Dedifferentiated amniotic fluid mesenchymal stem cell (primary cell): ENCODE measurements around the gene SAMD13.
"Not testable (repeated sequence)": the region's sequence is repeated elsewhere in the genome, so short reads cannot be mapped to it uniquely, and the experiment has no call there.

Experiments used
- DNase-seq: peaks from one replicate; pipeline ENCODE4 v3.0.0-alpha.2; 2016; ENCODE audit errors: extremely low spot score

The SAMD13 gene

DNA sequence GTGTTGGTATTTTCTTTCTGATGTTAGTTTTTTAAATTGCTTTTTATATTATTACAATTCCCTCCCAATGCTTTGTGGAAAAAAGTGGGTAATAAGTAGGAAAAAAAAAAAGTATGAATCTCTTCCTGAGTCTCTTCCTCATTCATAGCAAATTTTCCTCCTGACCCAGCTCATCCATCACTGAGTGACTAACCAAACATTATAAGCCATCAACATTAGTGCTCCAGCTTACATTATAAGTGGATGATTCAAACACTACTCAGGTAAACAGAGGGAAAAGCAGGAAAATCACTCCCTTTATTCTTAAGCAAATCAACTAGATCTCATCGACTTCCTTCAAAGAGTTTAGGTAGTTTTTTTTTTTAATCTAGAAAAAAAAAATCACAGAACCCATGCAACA, 15.4 kb upstream of the SAMD13 start:
- no peak for DNase-seq

DNA sequence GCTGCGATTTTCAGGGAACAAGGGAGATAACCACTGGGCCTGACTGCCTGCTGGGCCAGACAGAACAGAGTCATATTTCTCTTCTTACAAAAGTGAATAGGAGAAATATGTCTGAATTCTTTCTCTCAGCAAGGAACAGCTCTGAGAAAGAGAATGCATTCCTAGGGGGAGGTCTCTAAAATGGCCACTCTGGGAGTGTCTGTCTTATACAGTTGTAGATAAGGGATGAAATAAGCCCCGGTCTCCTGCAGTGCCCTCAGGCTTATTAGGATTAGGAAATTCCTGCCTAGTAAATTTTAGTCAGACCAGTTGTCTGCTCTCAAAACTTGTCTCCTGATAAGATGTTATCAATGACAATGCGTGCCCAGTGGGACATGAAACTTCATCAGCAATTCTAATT, 14.1 kb upstream of the SAMD13 start:
- DNase-seq, result not testable (repeated sequence)

DNA sequence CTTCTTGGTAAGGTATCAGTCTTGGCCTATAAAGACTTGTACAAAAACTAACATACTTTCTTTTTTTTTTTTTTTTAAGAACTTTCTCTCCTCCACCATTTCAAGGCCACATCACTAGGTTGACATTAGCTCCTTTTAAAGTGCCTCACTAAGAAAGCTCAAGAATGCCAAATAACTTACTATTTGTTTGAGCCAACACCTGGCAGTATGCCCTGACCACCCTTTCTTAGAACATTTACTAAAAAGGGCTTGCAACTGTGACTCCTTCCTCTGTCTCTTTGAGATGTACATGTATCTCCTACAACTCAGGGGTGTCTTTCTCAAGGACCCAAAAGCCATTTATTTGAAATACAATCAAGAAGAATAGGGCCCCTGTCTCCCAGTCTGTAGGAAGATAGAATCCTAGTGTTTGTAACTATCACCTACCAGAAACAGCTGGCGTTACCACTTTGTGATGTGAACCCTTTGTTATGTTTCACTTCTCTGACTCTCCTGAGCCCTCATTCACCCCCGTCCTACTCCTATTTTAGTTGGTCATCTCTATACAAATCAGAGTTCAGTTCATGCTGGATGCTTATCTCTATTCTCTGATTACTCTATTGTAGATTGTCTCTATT, 12.2 kb upstream of the SAMD13 start:
- DNase-seq, result no peak

DNA sequence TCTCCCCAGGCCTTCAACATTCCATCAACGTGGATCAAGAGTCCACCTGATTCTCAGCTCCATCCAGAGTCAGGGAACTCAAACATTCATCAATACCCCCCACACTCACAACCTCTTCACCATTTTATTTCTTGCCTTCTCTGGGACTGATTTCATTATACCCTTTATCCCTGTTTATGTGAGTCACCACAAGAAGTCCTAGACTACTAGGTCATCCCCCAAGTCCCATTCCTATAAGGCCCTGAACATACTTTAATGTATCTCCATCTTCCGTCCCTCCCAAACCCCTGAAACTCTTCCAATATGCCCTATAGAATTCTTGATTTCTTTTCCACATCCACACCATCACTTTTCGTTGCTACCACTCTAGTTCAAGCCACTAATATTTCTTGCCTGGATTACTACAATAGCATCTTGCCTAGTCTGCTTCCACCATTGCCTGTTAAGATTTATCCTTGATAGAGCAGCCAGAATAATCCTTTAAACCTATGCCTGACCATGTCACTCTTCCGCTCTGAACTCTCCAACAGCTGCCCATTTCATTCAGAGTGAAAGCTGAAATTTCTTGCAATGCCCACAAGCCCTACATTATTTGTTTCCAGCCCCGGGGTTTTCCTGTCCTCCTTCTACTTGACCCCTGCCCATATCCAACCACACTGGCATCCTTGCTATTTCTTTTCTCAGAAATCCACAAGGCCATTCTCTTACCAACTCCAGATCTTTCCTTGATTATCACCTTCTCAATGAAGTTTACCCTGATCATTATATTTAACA, 9.4 kb upstream of the SAMD13 start:
- DNase-seq, result no peak

DNA sequence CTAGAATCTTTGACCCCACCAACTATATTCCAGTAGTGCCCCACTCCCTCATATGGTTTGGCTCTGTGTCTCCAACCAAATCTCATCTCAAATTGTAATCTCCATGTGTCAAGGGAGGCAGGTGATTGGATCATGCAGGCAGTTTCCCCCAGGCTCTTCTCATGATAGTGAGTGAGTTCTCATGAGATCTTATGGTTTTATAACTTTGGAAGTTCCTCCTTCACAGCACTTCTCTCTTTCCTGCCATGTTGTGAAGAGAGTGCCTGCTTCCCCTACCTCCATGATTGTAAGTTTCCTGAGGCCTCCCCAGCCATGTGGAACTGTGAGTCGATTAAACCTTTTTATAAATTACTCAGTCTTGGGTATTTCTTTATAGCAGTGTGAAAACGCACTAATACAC, 7.7 kb upstream of the SAMD13 start:
- no peak for DNase-seq

DNA sequence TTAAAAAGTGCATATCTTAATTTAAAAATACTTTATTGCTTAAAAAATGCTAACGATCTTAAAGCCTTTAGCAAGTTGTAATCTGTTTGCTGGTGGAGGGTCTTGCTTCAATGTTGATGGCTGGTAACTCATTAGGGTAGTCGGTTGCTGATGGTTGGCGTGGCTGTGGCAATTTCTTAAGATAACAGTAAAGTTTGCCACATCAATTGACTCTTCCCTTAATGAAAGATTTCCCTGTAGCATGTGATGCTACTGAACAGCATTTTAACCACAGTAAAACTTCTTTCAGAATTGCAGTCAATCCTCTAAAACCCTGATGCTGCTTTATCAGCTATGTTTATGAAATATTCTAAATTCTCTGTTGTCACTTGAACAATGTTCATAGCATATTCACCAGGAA, 6.8 kb upstream of the SAMD13 start:
- DNase-seq, result no peak

DNA sequence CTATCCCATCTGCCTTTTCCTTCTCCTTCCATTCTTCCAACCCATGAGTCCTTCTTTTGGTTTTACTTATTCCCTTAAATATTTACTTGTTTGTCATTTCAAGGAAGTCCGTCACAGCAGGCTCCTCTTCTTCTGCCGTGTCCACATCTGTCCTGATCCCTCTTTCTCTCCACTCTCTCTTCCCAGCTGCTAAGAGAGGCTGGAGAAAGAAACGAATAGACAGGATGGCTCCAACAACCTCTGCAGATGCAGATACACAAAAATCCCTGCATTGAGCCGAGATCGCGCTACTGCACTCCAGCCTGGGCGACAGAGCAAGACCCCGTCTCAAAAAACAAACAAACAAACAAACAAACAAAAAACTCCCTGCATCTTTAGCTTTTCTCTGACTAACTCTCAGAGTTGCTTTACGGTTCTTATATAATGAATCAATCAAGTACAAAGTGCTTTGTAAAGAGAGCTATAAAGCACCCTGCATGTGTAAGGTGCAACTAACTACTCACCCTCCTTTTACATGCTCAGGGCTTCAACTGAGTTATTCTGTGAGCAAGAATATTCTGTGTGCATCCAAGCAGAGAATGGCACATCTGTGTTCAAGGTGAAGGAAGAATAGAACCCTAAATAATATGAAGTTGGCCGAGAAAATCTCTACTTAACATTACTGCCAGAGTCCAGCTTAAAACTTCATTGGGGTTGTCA, 3.8 kb upstream of the SAMD13 start:
- DNase-seq, result no peak

DNA sequence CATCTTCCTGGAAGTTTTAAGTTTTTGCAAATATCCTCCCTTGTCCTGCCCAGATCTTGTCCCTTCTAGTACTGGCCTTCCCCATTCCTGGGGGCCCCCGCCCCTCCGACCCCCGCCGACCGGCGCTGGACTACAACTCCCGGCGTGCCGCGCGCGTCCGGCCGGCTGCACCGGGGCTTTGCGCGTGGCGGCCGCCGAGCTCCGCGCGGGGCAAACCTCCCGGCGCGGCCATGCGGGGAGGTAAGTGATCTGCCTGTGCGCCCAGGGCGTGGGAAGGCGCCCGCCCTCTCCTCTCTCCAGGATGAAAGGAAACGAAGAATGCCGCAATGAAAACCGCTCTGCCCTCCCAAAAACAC, 3.2 kb upstream of the SAMD13 start:
- DNase-seq, result peak; percentile 34

DNA sequence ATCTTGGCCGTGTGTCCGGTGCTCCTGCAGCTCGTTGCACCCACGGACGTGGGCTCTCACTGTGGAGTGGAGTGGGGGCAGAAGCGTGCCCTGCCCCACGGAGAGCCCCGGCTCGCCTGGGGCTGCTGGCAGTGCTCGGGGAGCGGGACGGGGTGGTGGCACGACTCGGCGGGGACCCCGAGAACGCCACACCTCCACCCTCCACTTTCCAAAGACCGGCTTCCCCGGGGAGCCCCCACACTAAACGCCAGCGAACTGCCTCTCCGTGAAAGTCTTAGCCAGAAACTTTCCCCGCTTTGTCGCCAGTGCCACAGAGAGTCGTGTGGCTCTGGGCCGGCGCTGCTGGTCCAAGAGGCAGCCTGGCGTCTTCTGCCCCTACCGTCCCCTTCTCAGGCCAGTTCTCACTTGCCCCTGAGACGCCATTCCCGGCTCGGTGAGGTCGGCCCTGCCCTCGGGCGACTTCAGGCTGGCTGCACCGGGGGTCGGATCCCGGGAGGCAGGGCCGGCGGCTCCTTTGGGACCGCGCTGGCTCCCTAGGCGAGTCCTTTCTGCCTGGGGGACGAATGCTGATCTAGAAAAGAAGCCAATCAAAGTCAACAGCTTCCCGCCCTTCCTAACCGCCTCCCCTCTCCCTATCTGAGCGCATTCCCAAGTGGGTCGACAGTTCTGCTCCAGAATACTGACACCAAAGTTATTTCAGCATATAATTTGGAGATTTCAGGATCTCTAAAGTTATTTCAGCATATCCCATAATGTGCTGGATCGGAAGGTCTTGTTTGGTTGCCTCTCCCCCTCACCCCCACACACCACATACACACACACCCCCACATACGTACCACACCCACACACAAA, 2.6 kb upstream of the SAMD13 start:
- no peak for DNase-seq

DNA sequence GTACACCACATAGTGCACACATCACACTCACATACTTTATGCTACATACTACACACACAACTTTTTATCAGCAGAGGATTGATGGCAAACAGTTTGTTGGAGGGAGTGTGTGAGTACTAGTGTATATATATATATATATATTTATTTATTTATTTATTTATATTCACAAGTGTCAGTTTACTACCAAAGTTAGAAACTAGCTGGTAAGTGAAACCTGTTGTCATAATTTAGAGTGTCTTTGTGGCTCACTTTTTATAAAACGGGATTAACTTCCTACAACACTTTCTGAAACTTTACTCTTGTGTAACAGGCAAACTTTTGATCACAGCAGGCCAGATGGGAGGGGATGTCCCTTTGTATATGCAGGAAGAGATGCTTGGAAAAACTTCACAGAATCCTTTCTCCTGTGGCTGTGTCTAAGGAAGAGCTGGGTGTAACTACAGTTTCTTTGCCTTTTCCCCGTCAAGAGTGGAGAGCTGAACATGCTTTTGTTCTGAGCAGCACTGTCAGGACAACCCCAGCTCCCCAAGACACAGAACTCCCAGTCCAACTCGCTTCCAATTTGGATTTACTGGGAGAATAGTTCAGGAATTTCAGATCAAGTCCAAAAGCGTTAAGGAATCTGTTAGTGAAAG, 1.9 kb upstream of the SAMD13 start:
- no peak for DNase-seq

DNA sequence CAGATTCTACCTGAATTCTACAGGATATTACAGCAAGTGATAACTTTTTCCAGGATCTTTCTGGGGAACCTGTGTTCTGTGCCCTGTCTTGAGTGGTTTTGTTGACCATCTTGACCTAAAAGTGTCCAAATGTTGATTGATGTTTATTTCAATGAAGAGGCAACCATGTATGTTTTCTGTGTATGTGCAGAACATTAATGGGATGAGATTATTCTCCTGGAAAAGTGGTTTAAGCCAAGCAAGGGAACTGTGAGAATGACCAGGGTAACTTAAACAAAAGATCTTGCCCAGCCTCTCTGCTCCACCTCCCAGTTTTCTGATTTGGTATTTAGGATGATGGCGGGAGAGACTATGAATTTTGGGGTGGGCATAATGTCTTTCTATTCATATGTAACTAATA, 1.0 kb upstream of the SAMD13 start:
- no peak for DNase-seq

DNA sequence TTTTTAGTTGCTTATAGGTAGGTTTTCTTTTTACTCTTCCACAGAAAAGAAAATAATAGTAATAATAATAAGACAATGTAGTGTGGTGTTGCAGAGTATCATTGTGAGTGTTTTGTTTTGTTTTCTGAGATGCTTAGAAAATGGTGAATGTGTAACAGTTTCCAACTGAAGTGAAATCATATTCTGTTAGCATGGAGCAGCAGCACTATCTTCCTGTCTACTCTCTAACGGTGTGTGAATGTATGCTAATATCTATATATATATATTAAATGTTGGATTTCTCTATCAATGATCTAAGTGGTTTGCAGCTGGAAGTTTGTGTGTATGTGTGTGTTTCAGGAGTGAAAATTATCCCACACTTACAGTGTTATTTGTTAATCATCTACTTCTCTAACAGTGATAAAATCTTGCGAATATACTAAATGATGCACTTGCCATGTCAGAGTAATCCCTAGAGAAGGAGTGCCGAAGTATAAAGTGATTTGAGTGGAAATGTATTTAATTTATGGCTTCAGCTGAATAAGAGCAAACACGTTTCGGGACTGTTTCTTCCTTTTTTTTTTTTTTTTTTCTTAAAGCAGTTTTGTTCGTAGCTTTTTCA, 377 bp downstream of the SAMD13 start:
- DNase-seq, result no peak

DNA sequence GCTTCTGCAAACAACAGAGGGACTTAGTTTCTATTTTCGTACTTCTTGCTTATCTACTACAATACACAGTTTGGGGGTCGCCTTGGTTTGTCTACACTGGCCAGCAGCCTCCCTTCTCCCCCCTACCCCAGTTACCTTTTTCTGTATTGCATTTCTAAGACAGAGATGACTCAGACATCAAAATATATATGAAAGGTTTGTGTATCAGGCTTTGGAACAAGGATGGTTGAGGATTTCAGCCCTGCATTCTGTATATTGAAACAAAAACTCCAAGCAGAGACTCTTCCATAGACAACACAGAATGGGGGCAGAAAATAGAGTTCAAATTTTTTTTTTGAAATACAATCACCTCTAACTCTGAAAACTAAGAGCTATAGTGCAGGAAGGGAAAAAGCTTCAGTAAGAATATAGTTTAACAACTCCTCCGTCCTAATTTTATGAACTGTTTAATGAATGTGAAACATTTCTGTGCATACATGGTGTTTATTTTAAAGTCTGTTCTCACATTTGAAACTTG, 1.9 kb downstream of the SAMD13 start:
- DNase-seq, result no peak

DNA sequence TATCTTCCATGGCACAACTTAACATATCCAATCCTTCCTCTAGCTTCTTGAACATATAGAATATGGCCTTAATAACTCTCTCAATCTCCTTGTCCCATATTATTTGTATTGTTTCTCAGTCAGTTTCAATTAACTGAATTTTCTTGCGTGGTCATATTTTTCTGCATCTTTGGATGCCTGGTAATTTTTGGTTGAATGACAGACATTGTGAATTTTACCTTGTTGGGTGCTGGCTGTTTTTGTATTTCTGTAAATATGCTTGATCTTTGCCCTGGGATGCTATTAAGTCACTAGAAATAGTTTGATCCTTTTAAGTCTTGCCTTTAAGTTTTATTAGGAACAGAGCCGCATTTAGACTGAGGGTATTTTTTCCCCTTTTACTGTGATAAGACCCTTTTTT, 5.9 kb downstream of the SAMD13 start:
- no peak for DNase-seq

DNA sequence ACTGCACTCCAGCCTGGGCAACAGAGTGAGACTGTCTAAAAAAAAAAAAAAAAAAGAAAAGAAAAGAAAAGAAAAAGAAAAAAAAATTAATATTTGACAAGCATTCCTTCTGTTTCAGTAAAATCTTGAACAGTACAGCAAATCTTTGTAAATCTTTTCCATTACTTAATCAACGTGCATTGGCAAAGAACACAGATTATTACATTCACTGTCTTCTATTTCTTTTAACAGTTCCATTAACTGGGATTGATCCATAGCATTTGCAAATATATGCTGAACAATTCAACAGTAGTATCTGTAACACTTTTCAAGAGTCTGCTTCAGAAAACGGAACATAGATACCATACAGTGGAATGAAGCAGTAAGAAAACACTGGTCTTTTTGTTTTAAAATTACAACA, 9.8 kb downstream of the SAMD13 start:
- no peak for DNase-seq

DNA sequence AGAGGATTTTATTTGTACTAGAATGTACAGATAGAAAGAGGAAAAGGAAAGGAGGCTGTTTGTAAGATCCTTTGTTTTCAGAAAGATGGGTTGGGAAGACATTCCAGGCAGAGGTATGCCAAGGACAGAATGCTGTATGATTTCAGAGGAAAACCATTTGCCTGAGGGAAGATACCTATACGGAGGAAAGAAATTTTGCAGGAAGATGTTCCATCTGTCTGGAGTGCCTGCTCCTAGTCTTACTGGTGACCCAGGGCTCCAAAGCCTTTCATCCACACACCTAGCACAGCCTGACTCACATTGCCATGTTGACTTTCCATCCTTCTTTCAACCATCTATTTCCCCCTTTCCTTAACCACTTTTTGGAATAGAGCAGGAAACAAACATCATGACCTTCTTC, 18.2 kb downstream of the SAMD13 start:
- no peak for DNase-seq

DNA sequence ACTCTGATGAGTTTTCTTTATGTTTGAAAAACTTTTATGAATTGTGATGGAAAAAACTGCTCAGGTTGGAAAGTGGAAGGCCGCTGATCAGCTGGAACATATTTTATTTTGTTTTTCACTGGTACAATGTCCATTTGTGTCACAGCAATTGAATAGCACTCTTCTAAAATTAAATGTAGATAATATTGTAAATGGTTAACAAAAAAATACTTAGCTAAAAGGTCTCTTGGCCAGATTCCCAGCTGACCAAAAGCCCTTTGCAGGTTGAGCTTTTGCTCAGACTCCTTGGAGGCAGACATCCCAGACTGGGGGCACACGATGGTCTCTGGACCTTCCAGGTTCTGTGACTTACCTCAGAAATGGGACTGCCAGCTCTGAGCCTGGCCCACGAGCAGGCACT, 26.3 kb downstream of the SAMD13 start:
- DNase-seq, result no peak

DNA sequence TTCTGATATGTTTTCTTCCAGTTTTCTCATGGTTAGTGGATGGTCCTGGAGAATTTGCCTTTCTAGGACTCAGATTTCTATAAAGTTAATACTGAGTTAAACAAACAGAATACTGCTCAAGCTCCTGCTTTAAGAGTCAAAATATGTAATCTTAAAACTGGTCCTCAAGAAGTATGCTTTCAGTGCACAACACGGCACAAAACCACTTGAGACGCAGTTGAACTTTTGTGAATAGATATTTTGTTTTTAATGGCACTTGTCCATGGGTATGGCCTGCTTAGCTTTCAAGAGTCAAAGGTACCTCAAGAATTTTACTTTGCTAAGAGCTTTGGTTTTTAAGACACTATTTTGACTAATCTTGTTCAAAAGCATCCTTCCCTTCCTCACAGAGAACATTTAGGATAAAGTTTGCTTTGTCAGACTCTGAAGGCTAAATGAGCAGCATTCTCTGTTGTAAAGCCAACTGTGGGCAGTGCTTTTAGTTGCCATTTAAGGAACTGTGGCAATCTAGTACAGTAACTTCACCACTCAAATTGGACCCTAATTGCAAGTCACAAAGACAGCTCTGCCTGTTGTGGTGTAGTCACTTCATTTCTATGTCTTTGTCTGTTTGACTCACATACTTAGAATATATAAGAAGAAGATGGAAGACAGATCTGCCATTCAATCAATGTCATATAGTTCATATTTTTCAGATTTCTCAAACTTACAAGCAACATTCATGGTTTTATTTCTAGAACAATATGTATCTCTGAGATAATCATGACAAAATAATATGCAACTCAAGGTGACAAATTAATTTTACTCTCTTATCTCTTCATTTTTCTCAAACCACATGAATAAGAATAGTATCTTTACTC, 28.8 kb downstream of the SAMD13 start:
- no peak for DNase-seq

DNA sequence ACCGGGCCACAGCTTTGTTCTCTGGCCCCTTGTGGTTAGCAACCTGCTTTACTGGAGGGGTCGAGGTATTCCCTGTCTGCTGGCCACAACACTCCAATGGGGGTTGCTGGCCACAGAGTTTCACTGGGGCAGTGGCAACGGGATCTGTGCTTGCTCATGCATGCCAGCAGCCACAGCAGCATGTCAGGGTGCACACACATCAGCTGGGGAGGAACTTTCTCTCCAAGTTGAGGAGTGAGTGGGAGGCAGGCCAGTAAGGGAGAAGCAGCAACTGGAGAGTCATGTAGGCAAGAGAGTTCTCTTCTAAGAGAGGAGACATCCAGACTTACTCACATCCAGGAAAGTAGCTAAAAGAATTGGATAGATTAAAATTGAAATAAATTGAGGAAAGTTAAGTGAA, 38.0 kb downstream of the SAMD13 start:
- DNase-seq, result no peak

DNA sequence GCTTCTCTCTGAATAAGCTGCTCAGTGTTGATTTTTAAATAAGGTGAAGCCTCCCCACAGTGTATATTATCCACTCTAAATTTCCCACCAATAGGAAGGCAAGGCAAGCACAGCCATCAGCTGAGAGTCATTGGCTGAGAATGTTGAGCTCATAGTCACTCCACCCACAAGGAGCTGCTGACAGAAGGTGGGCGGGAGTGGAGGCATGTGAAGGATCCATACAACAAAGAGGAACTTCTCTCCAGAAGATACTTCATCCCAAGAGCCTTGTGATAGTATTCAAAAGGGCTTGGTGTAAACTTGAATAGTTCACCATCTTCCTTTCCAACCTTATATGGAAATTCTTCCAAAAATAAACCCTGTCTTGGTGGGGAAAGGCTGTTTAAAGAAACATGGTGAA, 42.8 kb downstream of the SAMD13 start:
- no peak for DNase-seq
